HepG2 (cell line): ENCODE data around the gene PPP1R1B. TPM values are rescaled to one million over a fixed set of nuclear protein-coding genes. Genes with fewer than 3 reads are reported as not detected.

Experiments
- ATAC-seq: fragments of 200-7000 bp; cut with Tn5 transposase; 3 replicates; pipeline ENCODE4 v1.9.1; 2020; ENCODE audit warnings: mild to moderate bottlenecking, moderate library complexity
- BruUV-seq: library from RNA; stranded (reverse); fragments of 400-500 nt; replicated peaks from 2 replicates; lab custom pipeline; 2021; lab: Mats Ljungman, UMichigan
- CTCF ChIA-PET: fragments of 300-600 bp; formaldehyde crosslinking; extraction: SDS; loops from one replicate; lab custom pipeline; 2021; ENCODE audit warnings: low total read pairs, inconsistent platforms, low intra/inter-chr PET ratio; lab: Yijun Ruan, JAX
- POLR2A ChIA-PET: fragments of 350-600 bp; sonication (Branson Sonifier 250); formaldehyde crosslinking; loops from one replicate; lab custom pipeline; 2020; ENCODE audit warnings: antibody characterized with exemption, inconsistent platforms; lab: Yijun Ruan, JAX
- DNase-seq: peaks from one replicate; pipeline ENCODE4 v3.0.0-alpha.2; 2015; ENCODE audit warnings: low spot score
- FAIRE-seq: peaks from 3 replicates; lab custom pipeline; 2011; peaks lifted over from hg19 to GRCh38; lab: Jason Lieb, UNC
- H2AFZ ChIP-seq: one replicate; pipeline ENCODE4 v1.6.1; 2011; ENCODE audit warnings: low read length, inconsistent platforms
- H3K27ac ChIP-seq: fragments of 300-600 bp; 3 replicates; pipeline ENCODE4 v1.8.0; 2011; ENCODE audit warnings: mixed run types, mild to moderate bottlenecking, mixed read lengths, low read length, inconsistent platforms; ENCODE audit not compliant: insufficient read depth; ENCODE audit errors: extremely low read length
- H3K27me3 ChIP-seq, 2 experiments: fragments of 200-600 bp in 1 of 2; 2 replicates in 1 of 2; 3 replicates in 1 of 2; pipeline versions ENCODE4 v1.6.0 to v1.8.0; 2011; ENCODE audit warnings: low read length in 2 of 2, mild to moderate bottlenecking in 2 of 2, moderate library complexity in 2 of 2, inconsistent platforms in 1 of 2; ENCODE audit not compliant: insufficient read depth in 2 of 2, control insufficient read depth in 1 of 2
- H3K36me3 ChIP-seq, 2 experiments: fragments of 200-600 bp in 1 of 2; replicated peaks in 1 of 2; 2 replicates in 1 of 2; 3 replicates in 1 of 2; pipeline versions ENCODE4 v1.5.1 to v1.8.0; 2011; ENCODE audit warnings: low read length in 2 of 2, inconsistent platforms in 1 of 2; ENCODE audit not compliant: insufficient read depth in 2 of 2, control insufficient read depth in 1 of 2
- H3K4me1 ChIP-seq: 2 replicates; pipeline ENCODE4 v1.5.1; 2012; ENCODE audit warnings: low read length, inconsistent platforms; ENCODE audit not compliant: insufficient read depth
- H3K4me2 ChIP-seq: 2 replicates; pipeline ENCODE4 v1.6.0; 2011; ENCODE audit warnings: low read depth, low read length, inconsistent platforms
- H3K4me3 ChIP-seq, 3 experiments: fragments of 200-600 bp in 1 of 3; sonication (generic), shearing (Covaris generic) in 1 of 3; replicated peaks in 1 of 3; 2 replicates each; pipeline ENCODE4 v1.5.1; 2011 to 2016; ENCODE audit warnings: low read length in 3 of 3, inconsistent platforms in 2 of 3, low read depth in 2 of 3, mild to moderate bottlenecking in 2 of 3, control low read depth in 1 of 3, mixed read lengths in 1 of 3; ENCODE audit not compliant: insufficient read depth in 1 of 3
- H3K79me2 ChIP-seq: one replicate; pipeline ENCODE4 v1.6.1; 2011; ENCODE audit warnings: low read length, inconsistent platforms; ENCODE audit not compliant: insufficient read depth
- H3K9ac ChIP-seq: 2 replicates; pipeline ENCODE4 v1.6.0; 2011; ENCODE audit warnings: mild to moderate bottlenecking, low read depth, low read length, inconsistent platforms; ENCODE audit not compliant: insufficient read depth
- H3K9me3 ChIP-seq: 2 replicates; pipeline ENCODE4 v1.5.1; 2012; ENCODE audit warnings: mild to moderate bottlenecking, low read length
- H4K20me1 ChIP-seq: 2 replicates; pipeline ENCODE4 v1.6.0; 2011; ENCODE audit warnings: inconsistent platforms, mild to moderate bottlenecking, low read length, moderate library complexity; ENCODE audit not compliant: insufficient read depth
- CTCF ChIP-seq: sonication (generic); formaldehyde crosslinking; IDR thresholded peaks from 2 replicates; pipeline ENCODE4 v1.5.0; 2020; ENCODE audit warnings: mild to moderate bottlenecking, missing genetic modification reagents, moderate library complexity
- POLR2AphosphoS2 ChIP-seq: IDR thresholded peaks from 2 replicates; pipeline ENCODE4 v1.6.1; 2011; ENCODE audit warnings: low read depth, low read length, improper control_type of control experiment
- ZKSCAN8 ChIP-seq: IDR thresholded peaks from 2 replicates; pipeline ENCODE4 v1.6.1; 2016; ENCODE audit warnings: borderline replicate concordance, missing genetic modification reagents, missing compliant biosample characterization
- ZNF503 ChIP-seq: sonication (generic); formaldehyde crosslinking; IDR thresholded peaks from 2 replicates; pipeline ENCODE4 v1.4.0; 2020; ENCODE audit warnings: missing genetic modification reagents
- ZNF629 ChIP-seq: sonication (generic); formaldehyde crosslinking; conservative IDR thresholded peaks from 2 replicates; pipeline ENCODE4 v1.5.0; 2020; ENCODE audit warnings: missing genetic modification reagents
- ZNF768 ChIP-seq: sonication (generic); formaldehyde crosslinking; IDR thresholded peaks from 2 replicates; pipeline ENCODE4 v1.4.0; 2020; ENCODE audit warnings: missing genetic modification reagents
- WGBS: methylation state at CpG from one replicate; pipeline ENCODE4 v1.1.6; 2017; ENCODE audit warnings: low lambda C conversion rate; 5-methylcytosine and 5-hydroxymethylcytosine counted together
- in situ Hi-C: cut with HindIII; loops from 2 replicates; pipeline ENCODE4 v1.10.0; 2017; ENCODE audit warnings: low pct_unique_long_range_greater_than_20kb; ENCODE audit not compliant: extremely low pct_ligation_motif_present
- intact Hi-C: fragments of 100-400 bp; cut with micrococcal nuclease; formaldehyde crosslinking; loops from one replicate; pipeline ENCODE4 v1.10.0; 2022; ENCODE audit not compliant: unreplicated experiment
- polyA plus RNA-seq, 8 experiments: library from polyadenylated mRNA; depleted of rRNA in 3 of 8; stranded (reverse) in 7 of 8; unstranded in 1 of 8; fragments of >200 nt; fragmentation: Illumina TruSeq in 4 of 8; extraction: Trizol in 4 of 8; gene quantifications; 2 replicates each; pipeline versions ENCODE4 v1.2.1 to v1.2.3, GENCODE V29; 2011 to 2016; ENCODE audit warnings: low read depth in 4 of 8, missing spikeins in 1 of 8, mixed read lengths in 1 of 8; ENCODE audit not compliant: insufficient read depth in 1 of 8
- total RNA-seq, 5 experiments: library from RNA; depleted of rRNA; stranded (reverse); fragments of >200 nt; fragmentation: Illumina TruSeq; extraction: Trizol; gene quantifications; 2 replicates each; pipeline ENCODE4 v1.2.3, GENCODE V29; 2016; ENCODE audit warnings: low read depth in 1 of 5

Gene PPP1R1B
- total and polyA plus RNA-seq, 2 of the 13 experiments (the other 11 are each of a cell fraction or from before 2014, with no cell fraction given), result 0.08 TPM; not detected in 1

- no peaks in the 10 kb centered on the region for H3K79me2 ChIP-seq
Measured at GRCh38 chr17:39614545-39615157, 12.1 kb upstream of the PPP1R1B start.

DNA sequence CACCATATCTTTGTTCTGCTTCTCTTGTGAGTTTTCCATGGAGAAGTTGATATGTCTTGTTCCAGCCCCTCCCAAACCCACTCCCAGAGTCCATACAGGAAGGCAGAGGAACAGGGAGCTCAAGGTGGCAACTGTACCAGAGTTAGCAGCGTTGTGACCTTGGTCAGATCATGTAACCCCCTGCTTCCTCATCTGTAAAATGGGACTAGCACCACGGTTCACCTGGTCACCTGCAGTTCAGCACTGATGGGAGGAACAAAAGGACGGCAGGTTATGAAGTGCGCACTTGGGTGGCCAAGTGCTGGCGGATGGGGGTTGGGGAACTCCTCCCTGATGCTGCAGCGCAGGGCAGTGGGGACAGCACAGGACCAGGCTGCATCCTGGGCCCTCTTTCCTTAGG is 11.3 kb upstream of the PPP1R1B start:
- H3K4me1 ChIP-seq, result peaks cover 19% of the 10 kb centered on the region
- no peak overlapping the region for H3K9ac ChIP-seq
- H3K9me3 ChIP-seq, result no peaks in the 10 kb centered on the region
- H3K4me3 ChIP-seq, result no peak overlapping the region
- no peak for DNase-seq
- H3K36me3 ChIP-seq, result no peaks in the 10 kb centered on the region
- TF ChIP-seq ZNF629 (CRISPR knock-in tag) (peak; percentile 69), ZNF768 (CRISPR knock-in tag) (0 out of 2 replicates have a peak, but pooled peaks have one; percentile 37), POLR2AphosphoS2 (no peak), CTCF (CRISPR knock-in tag) (no peak)
- intact Hi-C loops (no loop called here), in situ Hi-C loops (no loop called here)
- no peak overlapping the region for H3K4me2 ChIP-seq
- 34% methylated on average over 6 of the region's 6 CpGs for WGBS
- BruUV-seq, result no TSS peak
- H3K27me3 ChIP-seq, result peaks cover 8 to 65% of the 10 kb centered on the region in 2 experiments
- POLR2A ChIA-PET, result no interaction called here
- CTCF ChIA-PET, result no interaction called here
- no peak for FAIRE-seq
- no peak for ATAC-seq
- H2AFZ ChIP-seq, result no peak overlapping the region
- no peaks in the 10 kb centered on the region for H4K20me1 ChIP-seq
- H3K27ac ChIP-seq, result no peak overlapping the region
- no peaks in the 10 kb centered on the region for H3K79me2 ChIP-seq

More at GRCh38 chr17:39614545-39615157, 12.1 kb upstream of the PPP1R1B start:
- Histone ChIP-seq H4K20me1 (no peaks in the 10 kb centered on the region), H3K27me3 (peaks cover 8 to 67% of the 10 kb centered on the region in 2 experiments), H3K4me1 (peaks cover 15% of the 10 kb centered on the region), H3K4me2 (no peak overlapping the region), H2AFZ (no peak overlapping the region), H3K4me3 (no peak overlapping the region), H3K9me3 (no peaks in the 10 kb centered on the region), H3K36me3 (no peaks in the 10 kb centered on the region), H3K9ac (no peak overlapping the region), H3K27ac (no peak overlapping the region)
- ChIA-PET POLR2A (no interaction called here), CTCF (no interaction called here)
- FAIRE-seq (no peak), ATAC-seq (no peak), DNase-seq (no peak)
- TF ChIP-seq ZKSCAN8 (CRISPR knock-in tag) (no peak), ZNF503 (CRISPR knock-in tag) (no peak), ZNF629 (CRISPR knock-in tag) (peak; percentile 80)
- intact Hi-C loops (no loop called here), in situ Hi-C loops (no loop called here)
- WGBS, result 24% methylated on average over 3 of the region's 3 CpGs
- BruUV-seq, result no TSS peak
